Measurements from ENCODE around the gene CD274. TPM values are rescaled to one million over a fixed set of nuclear protein-coding genes. Genes with fewer than 3 reads are reported as not detected.
A peak's percentile ranks its signal among the peaks of the same experiment; 100 is the strongest.
"Not testable (repeated sequence)": the region's sequence is repeated elsewhere in the genome, so short reads cannot be mapped to it uniquely, and the experiment has no call there.

The CD274 gene
- total and polyA plus RNA-seq, 8 donors: 0.46 to 33.3 (median 1.5) TPM; not detected in 2

DNA sequence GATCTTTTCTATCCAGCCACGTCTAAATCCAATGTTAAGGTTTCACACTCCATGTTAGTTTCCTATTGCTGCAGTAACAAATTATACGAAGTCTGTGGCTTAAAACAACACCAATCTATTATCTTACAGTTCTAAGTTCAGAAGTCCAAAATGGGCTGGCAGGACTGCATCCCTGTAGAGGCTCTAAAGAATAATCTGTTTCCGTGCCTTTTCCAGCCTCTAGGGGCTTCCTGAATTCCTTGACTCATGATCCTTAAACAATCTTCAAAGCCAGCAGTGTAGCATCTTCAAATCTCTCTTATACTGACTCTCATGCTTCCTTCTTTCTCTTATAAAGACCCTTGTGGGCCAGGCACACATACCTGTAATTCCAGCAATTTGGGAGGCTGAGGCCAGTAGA is 19.4 kb upstream of the CD274 start:
- peaks cover 0 to 6% (median 2%) of the 10 kb centered on the region in 4 donors for H3K4me1 ChIP-seq
- H3K9me3 ChIP-seq: peaks cover 0 to 8% (median 0%) of the 10 kb centered on the region in 4 donors
- WGBS, 5 donors: 52 to 64% (median 57%) methylated on average over 2 to 3 of the region's 3 CpGs
- no peak overlapping the region for H3K27ac ChIP-seq
- no peak overlapping the region for H3K4me3 ChIP-seq
- peaks cover 0 to 63% (median 44%) of the 10 kb centered on the region in 4 donors for H3K36me3 ChIP-seq
- DNase-seq: no peak
- TF ChIP-seq POLR2AphosphoS5 (IDR thresholded peaks at IDR 0.05) (no peak), EP300 (IDR thresholded peaks at IDR 0.05) (no peak), POLR2A (IDR thresholded peaks at IDR 0.05) (no peak)
- TF ChIP-seq, protein P1, sequence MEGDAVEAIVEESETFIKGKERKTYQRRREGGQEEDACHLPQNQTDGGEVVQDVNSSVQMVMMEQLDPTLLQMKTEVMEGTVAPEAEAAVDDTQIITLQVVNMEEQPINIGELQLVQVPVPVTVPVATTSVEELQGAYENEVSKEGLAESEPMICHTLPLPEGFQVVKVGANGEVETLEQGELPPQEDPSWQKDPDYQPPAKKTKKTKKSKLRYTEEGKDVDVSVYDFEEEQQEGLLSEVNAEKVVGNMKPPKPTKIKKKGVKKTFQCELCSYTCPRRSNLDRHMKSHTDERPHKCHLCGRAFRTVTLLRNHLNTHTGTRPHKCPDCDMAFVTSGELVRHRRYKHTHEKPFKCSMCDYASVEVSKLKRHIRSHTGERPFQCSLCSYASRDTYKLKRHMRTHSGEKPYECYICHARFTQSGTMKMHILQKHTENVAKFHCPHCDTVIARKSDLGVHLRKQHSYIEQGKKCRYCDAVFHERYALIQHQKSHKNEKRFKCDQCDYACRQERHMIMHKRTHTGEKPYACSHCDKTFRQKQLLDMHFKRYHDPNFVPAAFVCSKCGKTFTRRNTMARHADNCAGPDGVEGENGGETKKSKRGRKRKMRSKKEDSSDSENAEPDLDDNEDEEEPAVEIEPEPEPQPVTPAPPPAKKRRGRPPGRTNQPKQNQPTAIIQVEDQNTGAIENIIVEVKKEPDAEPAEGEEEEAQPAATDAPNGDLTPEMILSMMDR (IDR thresholded peaks at IDR 0.05): no peak
- no peaks in the 10 kb centered on the region for H3K27me3 ChIP-seq
- intact Hi-C loops (cut with DNase I; ENCODE audit: low total_unique reads): no loop called here

DNA sequence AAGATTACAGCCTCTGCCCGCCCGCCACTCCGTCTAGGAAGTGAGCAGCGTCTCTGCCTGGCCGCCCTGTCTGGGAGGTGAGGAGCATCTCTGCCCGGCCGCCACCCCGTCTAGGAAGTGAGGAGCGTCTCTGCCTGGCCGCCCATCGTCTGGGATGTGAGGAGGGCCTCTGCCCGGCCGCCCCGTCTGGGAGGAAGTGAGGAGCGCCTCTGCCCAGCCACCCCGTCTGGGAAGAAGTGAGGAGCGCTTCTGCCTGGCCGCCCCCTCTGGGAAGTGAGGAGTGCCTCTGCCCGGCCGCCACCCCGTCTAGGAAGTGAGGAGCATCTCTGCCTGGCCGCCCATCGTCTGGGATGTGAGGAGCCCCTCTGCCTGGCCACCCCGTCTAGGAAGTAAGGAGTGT is 17.5 kb upstream of the CD274 start:
- 98 to 99% (median 98%) methylated on average over 21 to 24 of the region's 24 CpGs for WGBS, 5 donors
- Histone ChIP-seq H3K4me1 (peaks cover 11 to 19% (median 14%) of the 10 kb centered on the region in 4 donors), H3K36me3 (peaks cover 0 to 64% (median 42%) of the 10 kb centered on the region in 4 donors)
- intact Hi-C loops (cut with DNase I; ENCODE audit: low total_unique reads); H3K9me3 ChIP-seq; DNase-seq; H3K27ac ChIP-seq; H3K27me3 ChIP-seq; H3K4me3 ChIP-seq: not testable (repeated sequence)

DNA sequence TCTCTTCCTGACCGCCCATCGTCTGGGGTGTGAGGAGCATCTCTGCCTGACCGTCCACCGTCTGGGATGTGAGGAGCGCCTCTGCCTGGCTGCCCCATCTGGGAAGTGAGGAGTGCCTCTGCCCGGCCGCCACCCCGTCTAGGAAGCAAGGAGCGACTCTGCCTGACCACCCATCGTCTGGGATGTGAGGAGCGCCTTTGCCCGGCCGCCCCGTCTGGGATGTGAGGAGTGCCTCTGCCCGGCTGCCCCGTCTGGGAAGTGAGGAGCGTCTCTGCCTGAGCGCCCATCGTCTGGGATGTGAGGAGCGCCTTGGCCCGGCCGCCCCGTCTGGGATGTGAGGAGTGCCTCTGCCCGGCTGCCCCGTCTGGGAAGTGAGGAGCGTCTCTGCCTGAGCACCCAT is 17.0 kb upstream of the CD274 start:
- H3K4me3 ChIP-seq; H3K27me3 ChIP-seq; intact Hi-C loops (cut with DNase I; ENCODE audit: low total_unique reads); H3K27ac ChIP-seq; H3K9me3 ChIP-seq; DNase-seq: not testable (repeated sequence)
- H3K4me1 ChIP-seq: peaks cover 11 to 23% (median 18%) of the 10 kb centered on the region in 4 donors
- H3K36me3 ChIP-seq: peaks cover 0 to 63% (median 42%) of the 10 kb centered on the region in 4 donors
- 87 to 98% (median 91%) methylated on average over 16 to 26 of the region's 26 CpGs for WGBS, 5 donors

DNA sequence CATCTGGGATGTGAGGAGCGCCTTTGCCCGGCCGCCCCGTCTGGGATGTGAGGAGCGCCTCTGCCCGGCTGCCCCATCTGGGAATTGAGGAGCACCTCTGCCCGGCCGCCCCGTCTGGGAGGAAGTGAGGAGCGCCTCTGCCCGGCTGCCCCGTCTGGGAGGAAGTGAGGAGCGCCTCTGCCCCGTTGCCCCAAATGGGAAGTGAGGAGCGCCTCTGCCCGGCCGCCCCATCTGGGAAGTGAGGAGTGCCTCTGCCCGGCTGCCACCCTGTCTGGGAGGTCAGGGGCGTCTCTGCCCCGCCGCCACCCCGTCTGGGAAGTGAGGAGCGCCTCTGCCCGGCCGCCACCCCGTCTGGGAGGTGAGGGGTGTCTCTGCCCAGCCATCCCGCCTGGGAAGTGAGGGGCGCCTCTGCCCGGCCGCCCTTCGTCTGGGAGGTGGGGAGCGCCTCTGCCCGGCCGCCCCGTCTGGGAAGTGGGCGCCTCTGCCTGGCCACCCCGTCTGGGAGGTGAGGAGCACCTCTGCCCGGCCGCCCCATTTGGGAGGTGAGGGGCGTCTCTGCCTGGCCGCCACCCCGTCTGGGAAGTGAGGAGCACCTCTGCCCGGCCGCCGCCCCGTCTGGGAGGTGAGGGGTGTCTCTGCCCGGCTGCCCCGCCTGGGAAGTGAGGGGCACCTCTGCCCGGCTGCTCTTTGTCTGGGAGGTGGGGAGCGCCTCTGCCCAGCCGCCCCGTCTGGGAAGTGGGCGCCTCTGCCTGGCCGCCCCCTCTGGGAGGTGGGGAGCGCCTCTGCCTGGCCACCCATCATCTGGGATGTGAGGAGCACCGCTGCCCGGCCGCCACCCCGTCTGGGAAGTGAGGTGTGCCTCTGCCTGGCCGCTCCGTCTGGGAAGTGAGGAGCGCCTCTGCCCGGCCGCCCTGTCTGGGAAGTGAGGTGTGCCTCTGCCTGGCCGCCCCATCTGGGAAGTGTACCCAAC is 16.2 kb upstream of the CD274 start:
- H3K27me3 ChIP-seq; H3K4me3 ChIP-seq; intact Hi-C loops (cut with DNase I; ENCODE audit: low total_unique reads); DNase-seq; H3K9me3 ChIP-seq; H3K27ac ChIP-seq: not testable (repeated sequence)
- WGBS, 5 donors: 96 to 98% (median 97%) methylated on average over 29 to 65 of the region's 65 CpGs
- Histone ChIP-seq H3K36me3 (peaks cover 0 to 55% (median 42%) of the 10 kb centered on the region in 4 donors), H3K4me1 (peaks cover 11 to 29% (median 20%) of the 10 kb centered on the region in 4 donors)

DNA sequence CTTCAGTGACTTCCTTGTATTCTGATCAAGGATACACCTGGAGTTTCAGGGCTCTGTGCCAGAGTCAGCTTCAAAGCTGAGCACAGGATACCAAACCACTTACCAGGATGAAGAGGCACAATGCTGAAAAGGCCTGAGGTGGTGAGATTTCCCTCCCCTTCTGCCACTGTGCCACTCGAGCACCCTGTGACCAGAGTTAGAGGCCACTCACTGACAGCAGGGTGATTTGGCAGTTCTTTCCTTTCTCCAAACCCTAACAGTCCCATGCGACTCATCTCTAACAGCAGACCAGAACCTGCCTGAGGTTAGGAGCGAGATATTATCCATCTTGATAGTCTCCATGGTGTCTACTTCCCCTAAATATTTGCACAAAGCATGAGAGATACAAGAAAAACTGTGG is 14.4 kb upstream of the CD274 start:
- intact Hi-C loops (cut with DNase I; ENCODE audit: low total_unique reads): no loop called here
- no peak for DNase-seq
- 64 to 84% (median 70%) methylated on average over 3 of the region's 3 CpGs for WGBS, 5 donors
- TF ChIP-seq EP300 (IDR thresholded peaks at IDR 0.05) (no peak), POLR2A (IDR thresholded peaks at IDR 0.05) (no peak), POLR2AphosphoS5 (IDR thresholded peaks at IDR 0.05) (no peak)
- TF ChIP-seq, protein P1 (IDR thresholded peaks at IDR 0.05): no peak
- peak overlapping the region in 3 of 5 donors; percentile 91 to 96 (median 95) for H3K27ac ChIP-seq
- peaks cover 11 to 29% (median 20%) of the 10 kb centered on the region in 4 donors for H3K4me1 ChIP-seq
- H3K36me3 ChIP-seq: peaks cover 0 to 38% (median 28%) of the 10 kb centered on the region in 4 donors
- H3K27me3 ChIP-seq: no peaks in the 10 kb centered on the region
- H3K9me3 ChIP-seq: peaks cover 0 to 8% (median 0%) of the 10 kb centered on the region in 4 donors
- H3K4me3 ChIP-seq: no peak overlapping the region

Measured in stomach (tissue), 9 donors.